Measurements from ENCODE around the gene SH3GL2.

The SH3GL2 gene

DNA sequence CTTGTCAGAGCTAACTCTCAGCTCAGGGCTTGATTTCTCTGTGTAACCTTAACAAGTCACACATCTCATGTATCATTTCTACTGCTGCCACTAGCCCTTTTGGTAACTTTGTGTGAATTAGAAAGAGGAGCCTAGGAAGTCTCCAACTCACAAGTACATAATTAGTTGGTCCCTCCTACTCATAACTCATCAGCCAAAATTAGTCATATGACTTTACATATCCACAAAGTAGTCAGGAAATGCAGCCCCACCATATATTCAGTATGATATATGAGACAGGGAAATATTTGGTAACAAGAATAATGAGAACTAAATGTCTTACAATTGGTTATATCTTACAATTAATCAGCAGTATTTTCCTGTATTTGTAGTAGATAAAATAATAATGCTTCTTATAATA lies 250.2 kb downstream of the SH3GL2 start:
- no peaks in the 10 kb centered on the region for H3K27me3 ChIP-seq (ENCODE audit: control insufficient read depth, insufficient read depth, low read length)
- H3K4me3 ChIP-seq (ENCODE audit: low read length): no peak overlapping the region
- no peak for DNase-seq (ENCODE audit: low read depth, low spot score)
- no peak overlapping the region for H3K27ac ChIP-seq (ENCODE audit: low read length)
- no peaks in the 10 kb centered on the region for H3K36me3 ChIP-seq (ENCODE audit: control insufficient read depth, insufficient read depth, low read length)
- H3K4me1 ChIP-seq (ENCODE audit: control insufficient read depth, insufficient read depth, low read length): peaks cover 3% of the 10 kb centered on the region
- H3K9me3 ChIP-seq (ENCODE audit: control insufficient read depth, insufficient read depth, low read length): no peaks in the 10 kb centered on the region

GRCh38 chr9:17829812-17830385 lies 251.0 kb downstream of the SH3GL2 start:
- Histone ChIP-seq H3K4me1 (ENCODE audit: control insufficient read depth, insufficient read depth, low read length) (no peaks in the 10 kb centered on the region; the same call in 1 of the 2 replicates), H3K36me3 (ENCODE audit: control insufficient read depth, insufficient read depth, low read length) (no peaks in the 10 kb centered on the region), H3K27ac (ENCODE audit: low read length) (no peak overlapping the region), H3K27me3 (ENCODE audit: control insufficient read depth, insufficient read depth, low read length) (no peaks in the 10 kb centered on the region), H3K9me3 (ENCODE audit: control insufficient read depth, insufficient read depth, low read length) (no peaks in the 10 kb centered on the region), H3K4me3 (ENCODE audit: low read length) (no peak overlapping the region)
- DNase-seq (ENCODE audit: low read depth, low spot score): no peak
- WGBS (ENCODE audit: insufficient coverage, insufficient read length): no CpG with 5 or more reads among the region's 4 CpGs

- no peaks in the 10 kb centered on the region for H3K27me3 ChIP-seq (ENCODE audit: control insufficient read depth, insufficient read depth, low read length)
- no CpG with 5 or more reads among the region's 2 CpGs for WGBS (ENCODE audit: insufficient coverage, insufficient read length)
- no peak for DNase-seq (ENCODE audit: low read depth, low spot score)
- no peak overlapping the region for H3K4me3 ChIP-seq (ENCODE audit: low read length)
- H3K36me3 ChIP-seq (ENCODE audit: control insufficient read depth, insufficient read depth, low read length): no peaks in the 10 kb centered on the region
- no peak overlapping the region for H3K27ac ChIP-seq (ENCODE audit: low read length)
- H3K4me1 ChIP-seq (ENCODE audit: control insufficient read depth, insufficient read depth, low read length): no peaks in the 10 kb centered on the region; the same call in 1 of the 2 replicates
- no peaks in the 10 kb centered on the region for H3K9me3 ChIP-seq (ENCODE audit: control insufficient read depth, insufficient read depth, low read length)
Measured at GRCh38 chr9:17832812-17833211, 253.9 kb downstream of the SH3GL2 start.

GRCh38 chr9:17833846-17834245 lies 255.0 kb downstream of the SH3GL2 start:
- no CpG with 5 or more reads among the region's 7 CpGs for WGBS (ENCODE audit: insufficient coverage, insufficient read length)
- Histone ChIP-seq H3K27me3 (ENCODE audit: control insufficient read depth, insufficient read depth, low read length) (no peaks in the 10 kb centered on the region), H3K4me3 (ENCODE audit: low read length) (no peak overlapping the region), H3K27ac (ENCODE audit: low read length) (no peak overlapping the region), H3K9me3 (ENCODE audit: control insufficient read depth, insufficient read depth, low read length) (no peaks in the 10 kb centered on the region), H3K4me1 (ENCODE audit: control insufficient read depth, insufficient read depth, low read length) (no peaks in the 10 kb centered on the region; the same call in 1 of the 2 replicates), H3K36me3 (ENCODE audit: control insufficient read depth, insufficient read depth, low read length) (no peaks in the 10 kb centered on the region)
- no peak for DNase-seq (ENCODE audit: low read depth, low spot score)

DNA sequence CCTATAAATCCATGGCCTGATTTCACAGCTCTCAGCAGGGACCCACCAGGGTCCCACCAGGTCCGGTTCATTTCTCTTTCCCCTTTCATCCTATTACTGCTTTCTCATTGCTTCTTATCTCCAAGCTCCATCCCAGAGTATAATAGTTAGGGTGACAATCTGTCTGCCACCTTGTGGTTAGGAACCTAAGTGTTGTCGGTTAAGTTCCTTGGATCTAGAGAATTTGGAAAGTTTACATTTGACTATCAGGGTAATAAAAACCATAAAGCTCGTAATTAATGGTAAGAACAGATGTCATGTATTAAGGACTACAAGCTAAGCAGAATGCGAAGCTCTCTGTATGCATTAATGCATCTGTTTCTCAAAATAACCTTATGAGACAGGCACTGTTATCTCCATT lies 259.1 kb downstream of the SH3GL2 start:
- DNase-seq (ENCODE audit: low read depth, low spot score): no peak
- no peak overlapping the region for H3K4me3 ChIP-seq (ENCODE audit: low read length)
- no peaks in the 10 kb centered on the region for H3K4me1 ChIP-seq (ENCODE audit: control insufficient read depth, insufficient read depth, low read length)
- H3K27me3 ChIP-seq (ENCODE audit: control insufficient read depth, insufficient read depth, low read length): no peaks in the 10 kb centered on the region
- no peaks in the 10 kb centered on the region for H3K9me3 ChIP-seq (ENCODE audit: control insufficient read depth, insufficient read depth, low read length)
- WGBS (ENCODE audit: insufficient coverage, insufficient read length): no CpG with 5 or more reads among the region's 4 CpGs
- H3K36me3 ChIP-seq (ENCODE audit: control insufficient read depth, insufficient read depth, low read length): no peaks in the 10 kb centered on the region
- H3K27ac ChIP-seq (ENCODE audit: low read length): no peak overlapping the region

DNA sequence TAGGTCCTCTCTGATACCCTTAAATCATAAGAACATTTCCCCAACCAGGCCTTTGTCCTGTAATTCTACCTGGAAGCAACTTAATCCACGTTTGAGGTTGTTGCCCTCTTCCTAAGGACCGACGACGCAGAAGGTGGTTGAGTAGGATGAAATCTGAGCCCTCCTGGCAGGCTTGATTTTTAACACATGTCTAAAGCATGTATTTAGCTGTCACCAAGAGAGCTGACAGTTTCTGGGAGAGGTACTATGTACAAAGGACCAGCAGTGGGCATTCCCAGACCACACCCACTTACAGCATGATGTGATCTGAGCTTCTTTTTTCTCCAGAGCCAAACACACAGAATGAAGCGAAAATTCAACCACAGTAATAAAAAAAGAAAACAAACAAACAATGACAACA lies 260.9 kb downstream of the SH3GL2 start:
- Histone ChIP-seq H3K27ac (ENCODE audit: low read length) (no peak overlapping the region), H3K36me3 (ENCODE audit: control insufficient read depth, insufficient read depth, low read length) (no peaks in the 10 kb centered on the region), H3K4me1 (ENCODE audit: control insufficient read depth, insufficient read depth, low read length) (no peaks in the 10 kb centered on the region), H3K27me3 (ENCODE audit: control insufficient read depth, insufficient read depth, low read length) (no peaks in the 10 kb centered on the region), H3K4me3 (ENCODE audit: low read length) (no peak overlapping the region), H3K9me3 (ENCODE audit: control insufficient read depth, insufficient read depth, low read length) (no peaks in the 10 kb centered on the region)
- DNase-seq (ENCODE audit: low read depth, low spot score): no peak
- no CpG with 5 or more reads among the region's 5 CpGs for WGBS (ENCODE audit: insufficient coverage, insufficient read length)

GRCh38 chr9:17843236-17843635 lies 264.4 kb downstream of the SH3GL2 start:
- Histone ChIP-seq H3K4me3 (ENCODE audit: low read length) (no peak overlapping the region), H3K36me3 (ENCODE audit: control insufficient read depth, insufficient read depth, low read length) (no peaks in the 10 kb centered on the region), H3K9me3 (ENCODE audit: control insufficient read depth, insufficient read depth, low read length) (no peaks in the 10 kb centered on the region), H3K27ac (ENCODE audit: low read length) (no peak overlapping the region), H3K27me3 (ENCODE audit: control insufficient read depth, insufficient read depth, low read length) (no peaks in the 10 kb centered on the region), H3K4me1 (ENCODE audit: control insufficient read depth, insufficient read depth, low read length) (no peaks in the 10 kb centered on the region)
- no peak for DNase-seq (ENCODE audit: low read depth, low spot score)
- WGBS (ENCODE audit: insufficient coverage, insufficient read length): no CpG with 5 or more reads among the region's 1 CpG
